KOPT-K1 (cell line): ENCODE measurements around the gene SLC6A3.

Source experiments
- H3K27ac ChIP-seq: fragments of 200-600 bp; sonication (generic); 2 replicates; pipeline ENCODE4 v1.5.1; 2016; ENCODE audit warnings: antibody characterized with exemption, mild to moderate bottlenecking, low read depth, low read length; ENCODE audit not compliant: poor library complexity, severe bottlenecking
- H3K36me3 ChIP-seq: fragments of 200-600 bp; sonication (generic); 2 replicates; pipeline ENCODE4 v1.5.1; 2017; ENCODE audit warnings: antibody characterized with exemption, mild to moderate bottlenecking, low read length, moderate library complexity; ENCODE audit not compliant: insufficient read depth
- H3K9me3 ChIP-seq: fragments of 200-600 bp; sonication (generic); 2 replicates; pipeline ENCODE4 v1.5.1; 2017; ENCODE audit warnings: antibody characterized with exemption, low read length, mild to moderate bottlenecking; ENCODE audit not compliant: insufficient read depth, poor library complexity, severe bottlenecking

SLC6A3 gene

DNA sequence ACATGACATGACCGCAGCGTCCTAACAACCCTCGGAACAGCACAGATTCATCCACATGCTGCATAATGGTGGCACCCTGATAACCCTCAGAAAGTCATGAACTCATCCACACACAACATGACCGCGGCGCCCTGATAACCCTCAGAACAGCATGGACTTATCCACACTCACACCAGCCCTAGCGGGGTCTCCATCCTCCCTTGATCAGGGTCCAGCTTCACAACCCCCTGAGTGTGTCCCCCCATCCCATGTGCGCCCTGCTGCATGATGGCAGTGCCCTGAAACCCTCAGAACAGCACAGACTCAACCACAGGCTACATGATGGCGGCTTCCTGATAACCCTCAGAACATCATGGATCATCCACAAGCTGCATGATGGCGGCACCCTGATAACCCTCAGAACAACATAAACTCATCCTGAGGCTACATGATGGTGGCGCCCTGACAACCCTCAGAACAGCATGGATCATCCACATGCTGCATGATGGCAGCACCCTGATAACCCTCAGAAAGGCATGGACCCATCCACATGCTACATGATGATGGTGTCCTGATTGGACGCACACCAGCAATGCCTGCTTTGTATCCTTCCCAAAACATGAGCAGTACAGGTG is 28.3 kb downstream of the SLC6A3 start:
- H3K9me3 ChIP-seq, result no peaks in the 10 kb centered on the region

DNA sequence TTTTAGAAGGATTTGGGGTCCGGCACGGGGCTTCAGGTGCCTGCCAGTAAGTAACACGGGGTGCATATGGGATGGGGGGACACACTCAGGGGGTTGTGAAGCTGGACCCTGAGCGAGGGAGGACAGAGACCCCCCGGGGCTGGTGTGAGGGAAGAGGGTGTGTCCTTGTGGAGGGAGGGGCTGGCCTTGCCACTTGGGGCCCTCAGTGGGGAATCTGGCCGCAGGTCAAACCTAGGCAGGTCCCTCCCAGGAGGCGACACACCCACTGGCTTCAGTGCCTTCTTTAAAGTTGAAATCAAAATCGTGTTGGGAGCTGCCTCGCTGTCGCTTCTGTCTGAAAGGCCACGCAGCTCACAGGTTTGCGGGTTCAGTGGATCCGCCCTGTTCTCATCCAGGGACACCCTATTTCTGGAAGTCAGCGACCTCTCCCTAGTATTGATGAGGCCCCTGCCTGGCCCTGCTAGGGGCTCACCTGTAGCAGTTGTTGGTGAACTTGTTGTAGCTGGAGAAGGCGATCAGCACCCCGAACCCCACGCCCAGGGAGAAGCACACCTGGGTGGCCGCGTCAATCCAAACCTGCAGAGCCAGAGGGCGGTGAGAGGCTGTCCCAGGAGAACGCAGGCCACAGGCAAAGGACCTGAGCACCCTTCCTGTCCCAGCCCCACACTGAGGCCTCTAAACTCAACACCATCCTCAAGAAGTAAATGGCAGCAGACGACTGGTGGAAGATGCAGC is 29.4 kb downstream of the SLC6A3 start:
- Histone ChIP-seq H3K36me3 (no peaks in the 10 kb centered on the region), H3K27ac (no peak overlapping the region), H3K9me3 (no peaks in the 10 kb centered on the region)

More for the DNA sequence above, 28.3 kb downstream of the SLC6A3 start:
- no peak overlapping the region for H3K27ac ChIP-seq
- H3K36me3 ChIP-seq, result no peaks in the 10 kb centered on the region

- H3K36me3 ChIP-seq, result no peaks in the 10 kb centered on the region
- no peaks in the 10 kb centered on the region for H3K9me3 ChIP-seq
- no peak overlapping the region for H3K27ac ChIP-seq
These were observed 30.2 kb downstream of the SLC6A3 start for GRCh38 chr5:1415059-1415425.

DNA sequence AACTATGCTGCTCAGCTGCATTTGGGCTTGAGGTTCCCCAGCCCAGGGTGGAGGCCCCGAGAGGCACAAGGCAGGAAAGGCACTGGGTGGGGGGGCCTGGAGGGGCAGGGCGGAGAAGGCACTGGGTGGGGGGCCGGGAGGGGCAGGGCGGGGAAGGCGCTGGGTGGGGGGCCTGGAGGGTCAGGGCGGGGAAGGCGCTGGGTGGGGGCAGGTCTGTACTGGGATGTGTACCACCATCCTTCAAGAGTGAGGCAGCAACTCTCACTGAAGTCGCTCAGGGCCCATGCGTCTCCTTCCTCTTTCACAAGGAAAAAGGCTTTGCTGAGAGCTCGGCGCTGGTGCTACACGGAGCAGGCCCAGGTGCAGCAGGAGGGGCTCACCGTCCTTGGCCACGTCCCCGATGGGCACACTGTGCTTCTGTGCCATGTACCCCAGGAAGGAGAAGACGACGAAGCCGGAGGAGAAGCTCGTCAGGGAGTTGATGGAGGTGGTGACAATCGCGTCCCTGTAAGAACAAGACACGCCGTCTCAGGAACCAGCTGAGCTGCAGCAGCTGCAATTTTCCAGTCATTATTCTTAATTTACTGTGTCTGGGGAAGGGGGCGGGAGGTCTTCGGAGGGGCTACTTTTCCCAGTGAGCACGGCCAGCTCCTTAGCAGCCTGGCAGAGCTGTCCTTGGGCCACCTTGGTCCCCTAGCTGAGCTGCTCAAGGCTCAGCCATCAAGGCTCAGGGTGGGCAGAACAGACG is 30.8 kb downstream of the SLC6A3 start:
- H3K36me3 ChIP-seq, result no peaks in the 10 kb centered on the region

DNA sequence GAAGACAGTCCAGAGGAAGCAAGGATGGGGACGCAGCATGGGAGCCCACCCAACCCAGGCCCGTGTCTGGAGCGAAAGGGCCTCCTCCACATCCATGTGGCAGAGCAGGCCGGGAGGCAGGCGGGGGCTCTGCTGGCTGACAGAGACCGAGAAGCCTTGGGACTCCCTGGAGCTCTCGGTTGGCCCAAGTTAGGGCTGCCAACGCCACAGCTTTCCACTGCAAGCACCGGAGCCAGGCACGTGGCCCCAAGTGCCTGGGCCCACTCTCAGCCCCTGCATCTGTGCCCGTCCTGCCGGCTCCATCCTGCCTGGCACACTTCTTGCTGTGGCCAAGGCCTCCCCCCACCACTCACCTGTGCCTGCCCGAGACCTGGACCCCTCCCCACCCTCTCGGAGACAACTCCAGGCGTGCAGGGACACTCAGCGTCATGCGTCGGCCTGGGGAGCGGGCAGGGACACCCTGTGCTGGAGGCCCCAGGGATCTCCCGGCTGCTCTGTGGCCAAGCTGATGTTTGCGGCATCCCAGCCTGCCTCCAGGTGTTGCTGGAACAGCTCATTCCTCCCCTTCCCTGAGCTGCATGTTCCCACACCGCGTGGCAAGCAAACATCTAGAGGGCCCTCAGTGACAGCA is 31.5 kb downstream of the SLC6A3 start:
- H3K27ac ChIP-seq, result no peak overlapping the region
- no peaks in the 10 kb centered on the region for H3K9me3 ChIP-seq
- H3K36me3 ChIP-seq, result no peaks in the 10 kb centered on the region

More for the DNA sequence above, 30.8 kb downstream of the SLC6A3 start:
- no peak overlapping the region for H3K27ac ChIP-seq
- H3K9me3 ChIP-seq, result no peaks in the 10 kb centered on the region

- H3K9me3 ChIP-seq, result no peaks in the 10 kb centered on the region
- no peak overlapping the region for H3K27ac ChIP-seq
- no peaks in the 10 kb centered on the region for H3K36me3 ChIP-seq
These were observed 32.0 kb downstream of the SLC6A3 start for GRCh38 chr5:1413211-1413610.

- Histone ChIP-seq H3K27ac (no peak overlapping the region), H3K36me3 (no peaks in the 10 kb centered on the region), H3K9me3 (no peaks in the 10 kb centered on the region)
These were observed 32.6 kb downstream of the SLC6A3 start for GRCh38 chr5:1412621-1413020.

- no peak overlapping the region for H3K27ac ChIP-seq
- no peaks in the 10 kb centered on the region for H3K36me3 ChIP-seq
- H3K9me3 ChIP-seq, result no peaks in the 10 kb centered on the region
These were observed 33.1 kb downstream of the SLC6A3 start for GRCh38 chr5:1412163-1412562.

DNA sequence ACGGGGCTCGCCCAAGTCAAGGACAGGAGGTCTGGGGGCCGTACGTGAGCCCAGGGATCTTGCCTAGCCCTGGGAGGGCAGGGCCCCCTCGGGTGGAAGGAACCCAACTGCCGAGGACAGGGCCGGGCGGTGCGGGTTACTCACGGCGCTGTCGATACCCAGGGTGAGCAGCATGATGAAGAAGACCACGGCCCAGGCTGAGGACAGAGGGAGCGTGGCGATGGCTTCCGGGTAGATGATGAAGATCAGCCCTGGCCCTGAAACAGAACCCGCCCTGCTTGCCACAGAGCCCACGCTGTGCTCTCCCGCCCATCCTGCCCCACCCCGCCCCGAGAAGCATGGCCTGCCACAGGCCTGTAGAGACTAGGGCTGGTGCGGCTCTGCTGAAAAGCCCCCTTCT is 34.1 kb downstream of the SLC6A3 start:
- Histone ChIP-seq H3K27ac (no peak overlapping the region), H3K9me3 (no peaks in the 10 kb centered on the region), H3K36me3 (no peaks in the 10 kb centered on the region)

DNA sequence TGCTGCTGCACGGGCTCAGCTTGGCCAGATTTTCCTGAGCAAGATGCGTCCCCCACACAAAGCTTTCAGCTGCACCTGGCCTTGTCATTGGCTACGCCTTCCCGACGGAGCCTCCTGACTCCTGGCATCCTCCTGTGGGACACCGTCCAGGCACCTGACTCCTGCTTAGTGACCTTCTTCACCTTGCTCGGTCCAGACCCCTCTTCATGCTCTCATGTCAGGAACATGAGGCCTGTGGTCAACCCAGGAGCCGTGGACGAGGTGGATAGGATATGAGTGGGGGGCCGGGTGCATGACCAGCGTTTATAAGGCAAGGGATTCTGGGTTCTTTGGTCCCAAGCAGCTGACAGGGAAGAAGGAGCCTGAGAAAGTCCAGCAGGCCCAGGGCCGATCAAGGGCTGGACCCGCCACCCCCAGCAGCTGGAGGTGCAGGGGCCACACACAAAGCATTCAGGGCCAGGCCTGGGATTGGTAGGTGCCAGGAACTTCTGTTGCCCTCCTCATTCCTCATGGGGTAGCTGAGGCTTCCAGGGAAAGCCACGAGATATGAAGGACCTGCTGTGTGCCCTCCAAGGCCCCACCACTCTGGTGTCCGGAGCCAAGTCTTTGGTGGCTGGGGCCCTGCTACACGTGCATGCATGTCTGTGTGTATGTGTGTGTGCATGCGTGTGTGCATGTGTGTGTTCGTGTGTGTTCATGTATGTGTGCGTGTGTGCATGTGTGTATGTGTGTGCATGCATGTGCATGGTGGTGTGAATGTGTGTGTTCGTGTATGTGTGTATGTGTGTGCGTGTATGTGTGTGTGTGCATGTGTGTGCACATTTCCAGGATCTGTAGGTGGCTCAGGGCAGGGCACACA is 34.9 kb downstream of the SLC6A3 start:
- H3K36me3 ChIP-seq, result no peaks in the 10 kb centered on the region
- no peak overlapping the region for H3K27ac ChIP-seq
- H3K9me3 ChIP-seq, result no peaks in the 10 kb centered on the region

DNA sequence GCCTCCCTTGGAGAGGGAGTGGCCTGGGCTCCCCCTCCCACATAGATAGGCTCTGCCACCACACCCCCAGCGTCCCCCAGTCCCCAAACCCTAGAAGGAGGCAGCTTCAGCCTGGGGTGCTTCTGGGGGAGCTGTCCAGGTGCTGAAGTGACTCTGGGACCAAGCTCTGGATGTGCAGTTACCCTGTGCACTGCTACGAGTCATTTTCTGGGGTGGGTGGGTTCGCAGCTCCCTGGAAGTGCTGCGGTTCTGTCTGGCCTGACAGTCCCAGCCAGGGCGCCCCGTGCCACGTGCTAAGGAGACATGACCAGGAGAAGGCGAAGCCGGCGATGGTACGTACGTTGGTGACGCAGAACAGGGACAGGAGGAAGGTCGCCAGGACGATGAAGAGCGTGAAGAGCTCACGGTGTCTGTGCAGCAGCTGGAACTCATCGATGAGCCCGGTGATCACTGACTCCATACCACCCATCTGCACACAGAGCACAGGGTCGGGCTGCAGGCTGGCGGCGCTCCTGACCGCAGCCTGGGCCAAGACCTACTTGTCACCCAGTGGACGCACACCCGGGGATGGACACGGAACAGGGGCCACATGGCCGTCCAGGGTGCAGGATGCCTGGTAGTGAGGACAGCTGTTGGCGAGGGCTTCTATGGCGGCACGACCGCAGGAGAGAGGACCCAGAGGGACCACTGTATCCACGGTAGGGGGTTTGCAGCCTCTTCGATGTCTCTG is 35.7 kb downstream of the SLC6A3 start:
- Histone ChIP-seq H3K36me3 (no peaks in the 10 kb centered on the region), H3K9me3 (no peaks in the 10 kb centered on the region), H3K27ac (no peak overlapping the region)

DNA sequence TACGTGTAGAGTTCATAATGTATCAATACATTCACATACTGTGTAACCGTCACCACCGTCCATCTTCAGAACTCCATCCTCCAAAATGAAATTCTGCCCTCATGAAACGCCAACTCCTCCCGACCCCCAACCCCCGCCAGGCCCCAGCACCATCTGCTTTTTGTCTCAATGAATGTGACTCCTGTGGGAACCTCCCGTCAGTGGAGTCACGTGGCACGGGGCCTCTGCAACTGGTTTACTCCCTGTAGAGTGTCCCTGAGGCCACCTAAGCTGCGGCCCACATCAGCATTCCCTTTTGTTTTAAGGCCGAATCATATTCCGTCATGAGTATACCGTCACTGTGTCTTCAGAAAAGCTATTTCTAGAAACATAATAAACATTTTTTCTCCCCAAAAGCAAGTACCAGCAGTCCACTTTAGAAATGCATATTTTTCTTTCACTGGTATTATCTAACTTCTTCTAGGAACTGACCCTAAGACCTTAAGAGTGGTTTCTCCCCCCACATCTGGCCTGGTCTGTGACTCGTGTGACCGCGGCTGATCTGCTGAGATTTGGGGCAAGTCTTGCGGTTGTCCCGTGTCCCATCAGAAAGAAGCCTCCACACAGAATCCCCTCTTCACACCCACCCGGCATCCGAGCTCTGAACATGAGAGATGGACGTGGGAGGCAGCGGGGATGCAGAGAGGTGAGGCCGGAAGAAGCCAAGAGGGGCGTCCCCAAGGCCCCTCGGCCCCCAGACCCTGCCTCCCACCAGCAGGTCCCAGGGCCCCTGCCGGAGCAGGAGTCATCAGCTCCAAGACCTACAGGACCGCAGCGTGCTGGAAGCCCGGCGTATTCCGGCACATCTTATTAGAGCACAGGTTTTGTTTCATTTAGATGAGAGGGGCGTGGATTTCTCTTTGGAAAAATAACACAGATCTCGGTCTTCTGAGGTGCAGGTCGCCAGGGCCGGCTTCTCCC is 38.3 kb downstream of the SLC6A3 start:
- Histone ChIP-seq H3K36me3 (no peaks in the 10 kb centered on the region), H3K27ac (no peak overlapping the region), H3K9me3 (no peaks in the 10 kb centered on the region)
